RPMI8226 (cell line): ENCODE measurements around the gene HPS4.
"Not testable (repeated sequence)": the region's sequence is repeated elsewhere in the genome, so short reads cannot be mapped to it uniquely, and the experiment has no call there.

Source experiments
- DNase-seq: peaks from one replicate; pipeline ENCODE4 v3.0.0-alpha.2; 2015

Gene HPS4

GRCh38 chr22:26408562-26409220 lies 74.9 kb downstream of the HPS4 start:
- DNase-seq = not testable (repeated sequence)

- no peak for DNase-seq
Measured at GRCh38 chr22:26406118-26406517, 77.5 kb downstream of the HPS4 start.

- peak; percentile 55 for DNase-seq
Measured at GRCh38 chr22:26404851-26405421, 78.6 kb downstream of the HPS4 start.

GRCh38 chr22:26401726-26402125 lies 81.9 kb downstream of the HPS4 start:
- DNase-seq = peak; percentile 20
